CD4-positive, alpha-beta memory T cell (primary cell): ENCODE results near the gene PPFIA4. TPM values are rescaled to one million over a fixed set of nuclear protein-coding genes. Genes with fewer than 3 reads are reported as not detected.
A peak's percentile ranks its signal among the peaks of the same experiment; 100 is the strongest.
"Not testable (repeated sequence)": the region's sequence is repeated elsewhere in the genome, so short reads cannot be mapped to it uniquely, and the experiment has no call there.

Experiments
- CTCF ChIA-PET: fragments of 350-600 bp; sonication (Branson Sonifier 250); formaldehyde crosslinking; loops from one replicate; lab custom pipeline; 2021; ENCODE audit warnings: inconsistent platforms; ENCODE audit not compliant: partially characterized antibody; lab: Charles Lee
- POLR2A ChIA-PET: fragments of 350-600 bp; sonication (Branson Sonifier 250); formaldehyde crosslinking; loops from one replicate; lab custom pipeline; 2021; ENCODE audit not compliant: partially characterized antibody; lab: Charles Lee
- DNase-seq, 5 donors: peaks; one replicate each; pipeline versions ENCODE4 v3.0.0 to v3.0.0-alpha.2; 2020 to 2022; ENCODE audit warnings: mixed read lengths in 1 of 5
- H3K27ac ChIP-seq: one replicate; pipeline ENCODE4 v1.7.0; 2013; ENCODE audit warnings: low read depth, low read length
- H3K27me3 ChIP-seq: 2 replicates; pipeline ENCODE4 v1.7.0; 2013; ENCODE audit warnings: mild to moderate bottlenecking, low read length, moderate library complexity; ENCODE audit not compliant: insufficient read depth
- H3K36me3 ChIP-seq: 2 replicates; pipeline ENCODE4 v1.7.0; 2013; ENCODE audit warnings: mild to moderate bottlenecking, low read length, moderate library complexity; ENCODE audit not compliant: insufficient read depth
- H3K4me1 ChIP-seq: 2 replicates; pipeline ENCODE4 v1.7.0; 2013; ENCODE audit warnings: mild to moderate bottlenecking, low read length, moderate library complexity; ENCODE audit not compliant: insufficient read depth
- H3K4me3 ChIP-seq, 2 donors: one replicate each; pipeline ENCODE4 v1.7.0; 2013; ENCODE audit warnings: low read length in 2 of 2, mild to moderate bottlenecking in 1 of 2
- H3K9me3 ChIP-seq, 2 donors: one replicate each; pipeline ENCODE4 v1.7.0; 2013; ENCODE audit warnings: low read length in 2 of 2, control low read depth in 1 of 2; ENCODE audit not compliant: control insufficient read depth in 1 of 2
- H3K27ac Mint-ChIP-seq, 7 donors: one replicate each; pipeline ENCODE4 v1.8.0; 2020 to 2021; ENCODE audit warnings: mixed read lengths in 7 of 7, mild to moderate bottlenecking in 6 of 7, inconsistent platforms in 3 of 7, moderate library complexity in 3 of 7
- H3K27me3 Mint-ChIP-seq, 2 donors: one replicate each; pipeline ENCODE4 v1.8.0; 2020 to 2021; ENCODE audit warnings: mixed read lengths in 2 of 2
- H3K36me3 Mint-ChIP-seq, 2 donors: one replicate each; pipeline ENCODE4 v1.8.0; 2020 to 2021; ENCODE audit warnings: mixed read lengths in 2 of 2, inconsistent platforms in 1 of 2, mild to moderate bottlenecking in 1 of 2
- H3K4me1 Mint-ChIP-seq, 4 donors: one replicate each; pipeline ENCODE4 v1.8.0; 2020 to 2021; ENCODE audit warnings: mixed read lengths in 4 of 4, mild to moderate bottlenecking in 1 of 4
- H3K4me3 Mint-ChIP-seq, 8 donors: one replicate each; pipeline ENCODE4 v1.8.0; 2020 to 2021; ENCODE audit warnings: mixed read lengths in 8 of 8, mild to moderate bottlenecking in 7 of 8, moderate library complexity in 6 of 8, inconsistent platforms in 3 of 8
- H3K9me3 Mint-ChIP-seq, 8 donors: one replicate each; pipeline ENCODE4 v1.8.0; 2020 to 2021; ENCODE audit warnings: mixed read lengths in 8 of 8, mild to moderate bottlenecking in 5 of 8, inconsistent platforms in 3 of 8, moderate library complexity in 1 of 8
- intact Hi-C: fragments of 100-400 bp; cut with micrococcal nuclease; formaldehyde crosslinking; loops from one replicate; pipeline ENCODE4 v1.15.1; 2023
- polyA plus RNA-seq, 2 donors: library from polyadenylated mRNA; unstranded; fragments of 300-500 nt; fragmentation: Illumina TruSeq; gene quantifications; one replicate each; pipeline ENCODE4 v1.2.3, GENCODE V29; 2021
- total RNA-seq, 2 experiments: library from RNA; stranded (reverse); gene quantifications; one replicate each; pipeline ENCODE4 v1.2.3, GENCODE V29; 2021

The PPFIA4 gene
- total and polyA plus RNA-seq, 4 experiments from 2014 or later = 1.4 to 1.5 TPM; not detected in 2

DNA sequence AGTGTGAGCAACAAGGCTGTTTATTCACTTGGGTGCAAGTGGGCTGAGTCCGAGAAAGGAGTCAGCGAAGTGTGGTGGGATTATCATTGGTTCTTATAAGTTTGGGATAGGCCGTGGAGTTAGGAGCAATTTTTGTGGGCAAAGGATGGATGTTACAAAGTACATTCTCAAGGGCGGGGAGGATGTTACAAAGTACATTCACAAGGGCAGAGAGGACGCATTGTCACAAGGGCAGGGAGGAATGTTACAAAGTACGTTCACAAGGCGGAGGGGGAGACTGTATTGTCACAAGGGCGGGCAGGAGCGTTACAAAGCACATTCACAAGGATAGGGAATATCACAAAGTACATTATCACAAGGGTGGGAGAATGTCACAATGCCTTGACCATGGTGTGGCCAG lies 24.3 kb upstream of the PPFIA4 start:
- Mint-ChIP-seq H3K9me3 (peaks cover 0 to 1% (median 0%) of the 10 kb centered on the region in 8 donors), H3K4me3 (no peak overlapping the region), H3K27ac (peak overlapping the region in 2 of 7 donors; percentile 9 to 42), H3K36me3 (peaks cover 0 to 3% of the 10 kb centered on the region in 2 donors), H3K27me3 (peaks cover 4 to 7% of the 10 kb centered on the region in 2 donors), H3K4me1 (peaks cover 11 to 26% (median 14%) of the 10 kb centered on the region in 4 donors)
- Histone ChIP-seq H3K4me1 (peaks cover 9% of the 10 kb centered on the region), H3K27ac (no peak overlapping the region), H3K36me3 (no peaks in the 10 kb centered on the region), H3K4me3 (no peak overlapping the region), H3K27me3 (peaks cover 7% of the 10 kb centered on the region), H3K9me3 (no peaks in the 10 kb centered on the region)
- ChIA-PET POLR2A (no interaction called here), CTCF (interaction anchor here (0.6 kb wide), 1 partner anchor 27 kb away, joined by 3 read pairs; no protein-coding TSS in a partner anchor)
- DNase-seq = no peak
- intact Hi-C loops = no loop called here

DNA sequence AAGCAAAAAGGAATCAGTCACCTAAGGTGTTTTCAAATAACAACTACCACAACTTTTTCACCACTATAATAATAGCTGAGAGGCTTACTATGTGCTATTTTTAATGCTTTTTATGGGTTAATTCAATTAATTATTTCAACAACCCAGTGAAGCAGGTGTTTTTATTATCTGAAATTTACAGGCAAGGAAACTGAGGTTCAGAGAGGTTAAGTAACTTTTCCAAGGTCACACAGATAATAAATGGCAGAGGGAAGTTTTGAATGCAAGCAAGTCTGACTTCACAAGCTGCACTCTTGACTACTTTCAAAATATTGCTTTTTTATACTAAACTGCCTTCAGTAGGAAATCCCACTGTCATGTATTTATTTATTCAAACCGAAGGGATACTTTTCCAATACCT lies 23.3 kb upstream of the PPFIA4 start:
- Mint-ChIP-seq H3K4me1 (peaks cover 12 to 32% (median 21%) of the 10 kb centered on the region in 4 donors), H3K27me3 (peaks cover 4 to 6% of the 10 kb centered on the region in 2 donors), H3K4me3 (no peak overlapping the region), H3K9me3 (peaks cover 0 to 3% (median 0%) of the 10 kb centered on the region in 8 donors), H3K36me3 (peaks cover 0 to 9% of the 10 kb centered on the region in 2 donors), H3K27ac (no peak overlapping the region)
- ChIA-PET CTCF (no interaction called here), POLR2A (no interaction called here)
- Histone ChIP-seq H3K36me3 (no peaks in the 10 kb centered on the region), H3K4me1 (peaks cover 10% of the 10 kb centered on the region), H3K9me3 (no peaks in the 10 kb centered on the region), H3K27ac (no peak overlapping the region), H3K4me3 (no peak overlapping the region), H3K27me3 (peaks cover under 1% of the 10 kb centered on the region)
- intact Hi-C loops = no loop called here
- no peak for DNase-seq

- not testable (repeated sequence) for H3K27ac ChIP-seq, H3K9me3 Mint-ChIP-seq, H3K4me3 ChIP-seq, DNase-seq, H3K27me3 ChIP-seq, H3K9me3 ChIP-seq, H3K27me3 Mint-ChIP-seq
- peak overlapping the region in 5 of 7 donors; percentile 97 to 99 (median 98) for H3K27ac Mint-ChIP-seq
- peaks cover 7 to 20% of the 10 kb centered on the region in 2 donors for H3K36me3 Mint-ChIP-seq
- ChIA-PET POLR2A (interaction anchor here (1.3 to 2.9 kb wide), 7 partner anchors 15 to 116 kb away, joined by 3 to 49 read pairs (median 14); partner anchors contain the start of genes KLHL12, PPFIA4 and RABIF), CTCF (interaction anchor here (0.8 to 5.3 kb wide), 5 partner anchors 7 to 78 kb away, joined by 3 to 21 read pairs (median 3); partner anchors contain the start of genes CYB5R1 and KLHL12)
- H3K4me3 Mint-ChIP-seq = peak overlapping the region; percentile 91 to 99 (median 94)
- Histone ChIP-seq H3K4me1 (peaks cover 28% of the 10 kb centered on the region), H3K36me3 (peaks cover 13% of the 10 kb centered on the region)
- intact Hi-C loops = loop anchor here (5.0 kb wide), 1 partner anchor 198 kb away; the partner anchor contains the start of gene KDM5B
- H3K4me1 Mint-ChIP-seq = peaks cover 14 to 38% (median 27%) of the 10 kb centered on the region in 4 donors
These were observed 20.7 kb upstream of the PPFIA4 start for GRCh38 chr1:203005395-203006142.

GRCh38 chr1:203006948-203007871 lies 19.1 kb upstream of the PPFIA4 start, which contains the start of gene TMEM183A:
Gene TMEM183A (plus strand): TSS chr1:203007374. CDS start chr1:203007466, 92 bp downstream.
- H3K4me3 Mint-ChIP-seq = peak within 1 kb of the TSS; percentile 91 to 99 (median 94)
- peak; percentile 92 to 96 (median 93) for DNase-seq
- Histone ChIP-seq H3K4me3 (peak within 1 kb of the TSS; percentile 75 to 97), H3K27ac (peak within 1 kb of the TSS; percentile 93), H3K36me3 (peaks cover 20% of the 10 kb centered on the region), H3K4me1 (peaks cover 32% of the 10 kb centered on the region), H3K27me3 (no peaks in the 10 kb centered on the region), H3K9me3 (no peaks in the 10 kb centered on the region)
- intact Hi-C loops = loop anchor here (1.0 to 5.0 kb wide), 5 partner anchors 19 to 659 kb away; partner anchors contain the start of genes KDM5B, KLHL12, PPFIA4 and PPP1R12B
- POLR2A ChIA-PET = interaction anchor here (0.6 to 2.9 kb wide), 21 partner anchors 10 to 844 kb away, joined by 3 to 49 read pairs (median 4); partner anchors contain the start of genes CYB5R1, KLHL12, PPFIA4 and RABIF
- H3K27me3 Mint-ChIP-seq = no peaks in the 10 kb centered on the region
- H3K27ac Mint-ChIP-seq = peak within 1 kb of the TSS; percentile 97 to 99 (median 98)
- H3K36me3 Mint-ChIP-seq = peaks cover 15 to 28% of the 10 kb centered on the region in 2 donors
- peaks cover 18 to 46% (median 33%) of the 10 kb centered on the region in 4 donors for H3K4me1 Mint-ChIP-seq
- CTCF ChIA-PET = interaction anchor here (0.9 to 5.3 kb wide), 5 partner anchors 9 to 120 kb away, joined by 3 to 21 read pairs (median 5); partner anchors contain the start of gene KLHL12
- peaks cover 0 to 3% (median 0%) of the 10 kb centered on the region in 8 donors for H3K9me3 Mint-ChIP-seq

GRCh38 chr1:203009185-203009584 lies 17.1 kb upstream of the PPFIA4 start:
- H3K4me1 ChIP-seq = peaks cover 32% of the 10 kb centered on the region
- POLR2A ChIA-PET = no interaction called here
- peaks cover 32 to 44% of the 10 kb centered on the region in 2 donors for H3K36me3 Mint-ChIP-seq

DNA sequence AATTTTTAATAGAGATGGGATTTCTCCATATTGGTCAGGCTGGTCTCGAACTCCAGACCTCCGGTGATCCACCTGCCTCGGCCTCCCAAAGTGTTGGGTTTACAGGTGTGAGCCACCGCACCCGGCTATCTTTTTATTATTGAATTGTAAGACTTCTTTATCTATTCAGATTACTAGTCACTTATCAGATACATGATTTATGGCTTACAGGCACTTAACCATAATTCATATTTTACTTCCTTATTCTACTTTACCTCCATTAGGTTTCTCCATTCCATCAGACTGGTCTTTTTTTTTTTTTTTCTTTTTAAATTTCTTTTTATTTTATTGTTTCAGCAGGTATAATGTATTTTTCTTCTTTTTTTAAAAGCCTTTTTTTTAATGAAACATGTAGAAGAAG lies 14.7 kb upstream of the PPFIA4 start:
- Histone ChIP-seq H3K9me3 (no peaks in the 10 kb centered on the region), H3K27me3 (no peaks in the 10 kb centered on the region), H3K36me3 (peaks cover 45% of the 10 kb centered on the region), H3K27ac (no peak overlapping the region), H3K4me3 (no peak overlapping the region), H3K4me1 (peaks cover 27% of the 10 kb centered on the region)
- ChIA-PET CTCF (no interaction called here), POLR2A (no interaction called here)
- Mint-ChIP-seq H3K27me3 (no peaks in the 10 kb centered on the region), H3K36me3 (peaks cover 52 to 68% of the 10 kb centered on the region in 2 donors), H3K4me1 (peaks cover 26 to 51% (median 37%) of the 10 kb centered on the region in 4 donors), H3K9me3 (peaks cover 0 to 3% (median 0%) of the 10 kb centered on the region in 8 donors), H3K27ac (no peak overlapping the region), H3K4me3 (no peak overlapping the region)
- DNase-seq = no peak
- intact Hi-C loops = no loop called here

More at GRCh38 chr1:203009185-203009584, 17.1 kb upstream of the PPFIA4 start:
- peak overlapping the region in 3 of 8 donors; percentile 73 to 94 (median 92) for H3K4me3 Mint-ChIP-seq
- intact Hi-C loops = loop anchor here (5.0 kb wide), 1 partner anchor 202 kb away; the partner anchor contains the start of gene KDM5B
- DNase-seq = no peak
- CTCF ChIA-PET = interaction anchor here (5.3 kb wide), 1 partner anchor 11 kb away, joined by 21 read pairs; no protein-coding TSS in a partner anchor
- no peaks in the 10 kb centered on the region for H3K27me3 ChIP-seq
- peaks cover 21% of the 10 kb centered on the region for H3K36me3 ChIP-seq
- H3K4me1 Mint-ChIP-seq = peaks cover 27 to 58% (median 40%) of the 10 kb centered on the region in 4 donors
- peaks cover 0 to 3% (median 0%) of the 10 kb centered on the region in 8 donors for H3K9me3 Mint-ChIP-seq
- no peaks in the 10 kb centered on the region for H3K27me3 Mint-ChIP-seq
- H3K27ac Mint-ChIP-seq = peak overlapping the region in 3 of 7 donors; percentile 48 to 97 (median 61)
- no peaks in the 10 kb centered on the region for H3K9me3 ChIP-seq
- H3K27ac ChIP-seq = no peak overlapping the region
- H3K4me3 ChIP-seq = no peak overlapping the region
